ENCODE results near the gene RPL18.

RPL18 gene

DNA sequence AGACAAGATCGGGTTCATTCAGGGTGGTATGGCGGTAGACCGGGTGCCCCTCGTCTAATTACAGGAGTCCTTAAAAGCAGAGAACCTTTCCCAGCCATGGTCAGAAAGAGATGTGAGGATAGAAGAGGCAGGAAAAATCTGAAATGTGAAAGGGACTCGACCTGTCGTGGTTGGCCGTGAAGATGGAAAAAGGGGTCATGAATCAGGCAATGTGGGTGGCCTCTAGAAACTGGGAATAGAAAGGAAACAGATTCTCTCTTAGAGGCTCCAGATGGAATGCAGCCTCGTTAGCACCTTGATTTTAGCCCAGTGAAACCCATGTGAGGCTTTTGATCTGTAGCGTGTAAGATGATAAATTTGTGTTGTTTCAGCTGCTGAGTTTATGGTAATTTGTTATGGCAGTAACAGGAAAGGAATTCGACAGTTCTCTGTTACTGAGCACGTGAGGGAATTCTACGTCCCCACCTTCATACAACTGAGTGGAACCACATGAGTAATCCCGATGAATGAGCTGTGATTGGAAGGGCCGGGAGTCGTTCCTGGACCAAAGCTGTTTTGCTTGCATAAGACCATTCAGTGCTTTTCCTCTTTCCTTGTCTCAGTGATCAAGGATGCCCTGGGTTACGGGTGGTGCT lies 38.0 kb upstream of the RPL18 start (continued):
- TF ChIP-seq RBAK (tag by site-specific recombination; IDR thresholded peaks at IDR 0.05) (no peak), ZNF10 (tag by site-specific recombination; IDR thresholded peaks at IDR 0.05) (no peak), GLI4 (tag by site-specific recombination; IDR thresholded peaks at IDR 0.05) (no peak), MYNN (tag by site-specific recombination; IDR thresholded peaks at IDR 0.05; ENCODE audit: borderline replicate concordance) (no peak), ZNF433 (tag by site-specific recombination; IDR thresholded peaks at IDR 0.05; ENCODE audit: low read depth) (no peak), ZNF76 (tag by site-specific recombination; IDR thresholded peaks at IDR 0.05; ENCODE audit: borderline replicate concordance, low read depth) (no peak), SCRT2 (tag by site-specific recombination; IDR thresholded peaks at IDR 0.05) (no peak), ZNF19 (tag by site-specific recombination; IDR thresholded peaks at IDR 0.05; ENCODE audit: low read depth) (no peak), ZNF335 (tag by site-specific recombination; conservative IDR thresholded peaks at IDR 0.05) (peak; percentile 76), KLF1 (tag by site-specific recombination; IDR thresholded peaks at IDR 0.05) (0 out of 2 replicates have a peak, but pooled peaks have one; percentile 25), ZNF423 (tag by site-specific recombination; IDR thresholded peaks at IDR 0.05) (no peak), ZSCAN30 (tag by site-specific recombination; IDR thresholded peaks at IDR 0.05) (no peak), ZNF133 (tag by site-specific recombination; IDR thresholded peaks at IDR 0.05) (no peak), ZNF560 (tag by site-specific recombination; IDR thresholded peaks at IDR 0.05; ENCODE audit: borderline replicate concordance) (no peak), ZNF274 (IDR thresholded peaks at IDR 0.05; ENCODE audit: low read length) (no peak), ZNF274 (tag by site-specific recombination; IDR thresholded peaks at IDR 0.05; ENCODE audit: borderline replicate concordance) (no peak), ZNF223 (tag by site-specific recombination; IDR thresholded peaks at IDR 0.05) (no peak), ZNF777 (tag by site-specific recombination; IDR thresholded peaks at IDR 0.05; ENCODE audit: borderline replicate concordance) (no peak), PRDM1 (tag by site-specific recombination; IDR thresholded peaks at IDR 0.05) (peak; percentile 68), ZIC2 (tag by site-specific recombination; IDR thresholded peaks at IDR 0.05) (no peak), ZNF354C (tag by site-specific recombination; IDR thresholded peaks at IDR 0.05; ENCODE audit: borderline replicate concordance, low read depth) (no peak), ZNF146 (tag by site-specific recombination; IDR thresholded peaks at IDR 0.05) (no peak)
- TF ChIP-seq, protein P1, sequence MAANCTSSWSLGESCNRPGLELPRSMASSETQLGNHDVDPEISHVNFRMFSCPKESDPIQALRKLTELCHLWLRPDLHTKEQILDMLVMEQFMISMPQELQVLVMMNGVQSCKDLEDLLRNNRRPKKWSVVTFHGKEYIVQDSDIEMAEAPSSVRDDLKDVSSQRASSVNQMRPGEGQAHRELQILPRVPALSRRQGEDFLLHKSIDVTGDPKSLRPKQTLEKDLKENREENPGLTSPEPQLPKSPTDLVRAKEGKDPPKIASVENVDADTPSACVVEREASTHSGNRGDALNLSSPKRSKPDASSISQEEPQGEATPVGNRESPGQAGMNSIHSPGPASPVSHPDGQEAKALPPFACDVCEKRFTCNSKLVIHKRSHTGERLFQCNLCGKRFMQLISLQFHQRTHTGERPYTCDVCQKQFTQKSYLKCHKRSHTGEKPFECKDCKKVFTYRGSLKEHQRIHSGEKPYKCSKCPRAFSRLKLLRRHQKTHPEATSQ (tag by site-specific recombination; IDR thresholded peaks at IDR 0.05): no peak
- TF ChIP-seq, protein P2, sequence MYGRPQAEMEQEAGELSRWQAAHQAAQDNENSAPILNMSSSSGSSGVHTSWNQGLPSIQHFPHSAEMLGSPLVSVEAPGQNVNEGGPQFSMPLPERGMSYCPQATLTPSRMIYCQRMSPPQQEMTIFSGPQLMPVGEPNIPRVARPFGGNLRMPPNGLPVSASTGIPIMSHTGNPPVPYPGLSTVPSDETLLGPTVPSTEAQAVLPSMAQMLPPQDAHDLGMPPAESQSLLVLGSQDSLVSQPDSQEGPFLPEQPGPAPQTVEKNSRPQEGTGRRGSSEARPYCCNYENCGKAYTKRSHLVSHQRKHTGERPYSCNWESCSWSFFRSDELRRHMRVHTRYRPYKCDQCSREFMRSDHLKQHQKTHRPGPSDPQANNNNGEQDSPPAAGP (tag by site-specific recombination; IDR thresholded peaks at IDR 0.05): no peak
- TF ChIP-seq, protein P3, sequence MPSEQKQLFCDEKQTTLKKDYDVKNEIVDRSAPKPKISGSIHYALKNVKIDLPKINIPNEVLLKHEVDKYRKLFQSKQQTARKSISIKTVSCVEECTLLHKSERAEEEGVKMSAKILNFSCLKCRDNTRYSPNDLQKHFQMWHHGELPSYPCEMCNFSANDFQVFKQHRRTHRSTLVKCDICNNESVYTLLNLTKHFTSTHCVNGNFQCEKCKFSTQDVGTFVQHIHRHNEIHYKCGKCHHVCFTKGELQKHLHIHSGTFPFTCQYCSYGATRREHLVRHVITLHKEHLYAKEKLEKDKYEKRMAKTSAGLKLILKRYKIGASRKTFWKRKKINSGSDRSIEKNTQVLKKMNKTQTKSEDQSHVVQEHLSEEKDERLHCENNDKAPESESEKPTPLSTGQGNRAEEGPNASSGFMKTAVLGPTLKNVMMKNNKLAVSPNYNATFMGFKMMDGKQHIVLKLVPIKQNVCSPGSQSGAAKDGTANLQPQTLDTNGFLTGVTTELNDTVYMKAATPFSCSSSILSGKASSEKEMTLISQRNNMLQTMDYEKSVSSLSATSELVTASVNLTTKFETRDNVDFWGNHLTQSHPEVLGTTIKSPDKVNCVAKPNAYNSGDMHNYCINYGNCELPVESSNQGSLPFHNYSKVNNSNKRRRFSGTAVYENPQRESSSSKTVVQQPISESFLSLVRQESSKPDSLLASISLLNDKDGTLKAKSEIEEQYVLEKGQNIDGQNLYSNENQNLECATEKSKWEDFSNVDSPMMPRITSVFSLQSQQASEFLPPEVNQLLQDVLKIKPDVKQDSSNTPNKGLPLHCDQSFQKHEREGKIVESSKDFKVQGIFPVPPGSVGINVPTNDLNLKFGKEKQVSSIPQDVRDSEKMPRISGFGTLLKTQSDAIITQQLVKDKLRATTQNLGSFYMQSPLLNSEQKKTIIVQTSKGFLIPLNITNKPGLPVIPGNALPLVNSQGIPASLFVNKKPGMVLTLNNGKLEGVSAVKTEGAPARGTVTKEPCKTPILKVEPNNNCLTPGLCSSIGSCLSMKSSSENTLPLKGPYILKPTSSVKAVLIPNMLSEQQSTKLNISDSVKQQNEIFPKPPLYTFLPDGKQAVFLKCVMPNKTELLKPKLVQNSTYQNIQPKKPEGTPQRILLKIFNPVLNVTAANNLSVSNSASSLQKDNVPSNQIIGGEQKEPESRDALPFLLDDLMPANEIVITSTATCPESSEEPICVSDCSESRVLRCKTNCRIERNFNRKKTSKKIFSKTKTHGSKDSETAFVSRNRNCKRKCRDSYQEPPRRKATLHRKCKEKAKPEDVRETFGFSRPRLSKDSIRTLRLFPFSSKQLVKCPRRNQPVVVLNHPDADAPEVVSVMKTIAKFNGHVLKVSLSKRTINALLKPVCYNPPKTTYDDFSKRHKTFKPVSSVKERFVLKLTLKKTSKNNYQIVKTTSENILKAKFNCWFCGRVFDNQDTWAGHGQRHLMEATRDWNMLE (tag by site-specific recombination; conservative IDR thresholded peaks at IDR 0.05; ENCODE audit: low read depth): no peak

Data from HEK293 (cell line).